Measurements from ENCODE around the gene STRA8.
A peak's percentile ranks its signal among the peaks of the same experiment; 100 is the strongest.
"Not testable (repeated sequence)": the region's sequence is repeated elsewhere in the genome, so short reads cannot be mapped to it uniquely, and the experiment has no call there.

Gene STRA8

GRCh38 chr7:135211179-135211945, 22.3 kb upstream of the STRA8 start, which contains the start of gene WDR91:
TSS of gene WDR91 (minus strand) at chr7:135211526. CDS start at chr7:135211502, 24 bp downstream.
- TF ChIP-seq CTCF (IDR thresholded peaks at IDR 0.05; ENCODE audit: insufficient read depth, missing control alignments) = no peak
- FAIRE-seq (no peak), DNase-seq (ENCODE audit: insufficient read length, low spot score) (peak; percentile 96)

GRCh38 chr7:135211946-135212685, 21.5 kb upstream of the STRA8 start:
- FAIRE-seq; DNase-seq (ENCODE audit: insufficient read length, low spot score): not testable (repeated sequence)

- no peak for DNase-seq (ENCODE audit: insufficient read length, low spot score)
- FAIRE-seq = no peak
- no peak for TF ChIP-seq CTCF (IDR thresholded peaks at IDR 0.05; ENCODE audit: insufficient read depth, missing control alignments)
Measured at GRCh38 chr7:135213831-135214230, 19.8 kb upstream of the STRA8 start.

- TF ChIP-seq CTCF (IDR thresholded peaks at IDR 0.05; ENCODE audit: insufficient read depth, missing control alignments) = no peak
- DNase-seq (ENCODE audit: insufficient read length, low spot score) (no peak), FAIRE-seq (no peak)
Measured at GRCh38 chr7:135215180-135215579, 18.5 kb upstream of the STRA8 start.

- DNase-seq (ENCODE audit: insufficient read length, low spot score) (no peak), FAIRE-seq (no peak)
- TF ChIP-seq CTCF (IDR thresholded peaks at IDR 0.05; ENCODE audit: insufficient read depth, missing control alignments) = no peak
Measured at GRCh38 chr7:135215698-135216097, 17.9 kb upstream of the STRA8 start.

- no peak for DNase-seq (ENCODE audit: insufficient read length, low spot score)
- no peak for FAIRE-seq
- TF ChIP-seq CTCF (IDR thresholded peaks at IDR 0.05; ENCODE audit: insufficient read depth, missing control alignments) = no peak
Measured at GRCh38 chr7:135217645-135218509, 15.8 kb upstream of the STRA8 start.

- DNase-seq (ENCODE audit: insufficient read length, low spot score) (no peak), FAIRE-seq (no peak)
- TF ChIP-seq CTCF (IDR thresholded peaks at IDR 0.05; ENCODE audit: insufficient read depth, missing control alignments) = no peak
Measured at GRCh38 chr7:135224027-135224426, 9.6 kb upstream of the STRA8 start.

All from D721Med (cell line).